Endodermal cell (in vitro differentiated cells): ENCODE measurements around the gene SGMS1. TPM values are rescaled to one million over a fixed set of nuclear protein-coding genes. Genes with fewer than 3 reads are reported as not detected.
A peak's percentile ranks its signal among the peaks of the same experiment; 100 is the strongest.
"Not testable (repeated sequence)": the region's sequence is repeated elsewhere in the genome, so short reads cannot be mapped to it uniquely, and the experiment has no call there.

Experiments
- DNase-seq: peaks from one replicate; pipeline ENCODE4 v3.0.0-alpha.2; 2017
- H3K27ac ChIP-seq: 2 replicates; pipeline ENCODE4 v1.5.1; 2013; ENCODE audit warnings: mild to moderate bottlenecking, low read depth, low read length, moderate library complexity
- H3K27me3 ChIP-seq: 2 replicates; pipeline ENCODE4 v1.6.1; 2013; ENCODE audit warnings: mild to moderate bottlenecking, low read length, moderate library complexity; ENCODE audit not compliant: insufficient read depth, control insufficient read depth, poor library complexity, severe bottlenecking
- H3K36me3 ChIP-seq: 2 replicates; pipeline ENCODE4 v1.7.0; 2013; ENCODE audit warnings: mild to moderate bottlenecking, low read length, moderate library complexity; ENCODE audit not compliant: control insufficient read depth, insufficient read depth
- H3K4me1 ChIP-seq: one replicate; pipeline ENCODE4 v1.7.0; 2013; ENCODE audit warnings: low read length; ENCODE audit not compliant: control insufficient read depth, insufficient read depth
- H3K4me3 ChIP-seq: 2 replicates; pipeline ENCODE4 v1.5.1; 2013; ENCODE audit warnings: mild to moderate bottlenecking, low read length, moderate library complexity
- H3K9ac ChIP-seq: 2 replicates; pipeline ENCODE4 v1.6.1; 2013; ENCODE audit warnings: mild to moderate bottlenecking, low read length, moderate library complexity; ENCODE audit not compliant: poor library complexity, severe bottlenecking; ENCODE audit errors: extremely low read depth
- H3K9me3 ChIP-seq: 2 replicates; pipeline ENCODE4 v1.6.1; 2013; ENCODE audit warnings: mild to moderate bottlenecking, low read length, moderate library complexity; ENCODE audit not compliant: control insufficient read depth
- H3K27ac Mint-ChIP-seq: 2 replicates; pipeline ENCODE4 v1.8.0; 2020; ENCODE audit warnings: mixed read lengths
- H3K27me3 Mint-ChIP-seq: 2 replicates; pipeline ENCODE4 v1.8.0; 2021; ENCODE audit warnings: mild to moderate bottlenecking, mixed read lengths; ENCODE audit not compliant: insufficient read depth
- H3K36me3 Mint-ChIP-seq: 2 replicates; pipeline ENCODE4 v1.8.0; 2020; ENCODE audit warnings: low read depth, mixed read lengths
- H3K4me1 Mint-ChIP-seq: 2 replicates; pipeline ENCODE4 v1.8.0; 2020; ENCODE audit warnings: mixed read lengths
- H3K4me3 Mint-ChIP-seq: 2 replicates; pipeline ENCODE4 v1.8.0; 2020; ENCODE audit warnings: mild to moderate bottlenecking, moderate library complexity, mixed read lengths
- H3K9me3 Mint-ChIP-seq: 2 replicates; pipeline ENCODE4 v1.8.0; 2020; ENCODE audit warnings: mild to moderate bottlenecking, mixed read lengths
- WGBS, 2 experiments: methylation state at CpG; one replicate each; pipeline versions ENCODE4 v1.1.5 to v1.1.7; 2013; ENCODE audit warnings: missing lambda C conversion rate in 2 of 2, mixed read lengths in 1 of 2; ENCODE audit not compliant: insufficient coverage in 1 of 2, insufficient read length in 1 of 2; 5-methylcytosine and 5-hydroxymethylcytosine counted together
- total RNA-seq, 2 donors: library from RNA; stranded (reverse); fragmentation: NEBNext Ultra II Directional in 1 of 2; extraction: Animal tissue kit (Norgen Biotek cat#: 25700) in 1 of 2; gene quantifications; 2 replicates in 1 of 2; 3 replicates in 1 of 2; pipeline ENCODE4 v1.2.1, GENCODE V29; 2021
- TF ChIP-seq, protein P1 (sequence below): fragments of 200-600 bp; sonication (generic); conservative IDR thresholded peaks from 2 replicates; pipeline ENCODE4 v1.5.0; 2021; ENCODE audit warnings: antibody characterized with exemption, mild to moderate bottlenecking

Gene SGMS1
- total RNA-seq, 2 donors from 2014 or later, result 12.0 to 14.3 TPM

DNA sequence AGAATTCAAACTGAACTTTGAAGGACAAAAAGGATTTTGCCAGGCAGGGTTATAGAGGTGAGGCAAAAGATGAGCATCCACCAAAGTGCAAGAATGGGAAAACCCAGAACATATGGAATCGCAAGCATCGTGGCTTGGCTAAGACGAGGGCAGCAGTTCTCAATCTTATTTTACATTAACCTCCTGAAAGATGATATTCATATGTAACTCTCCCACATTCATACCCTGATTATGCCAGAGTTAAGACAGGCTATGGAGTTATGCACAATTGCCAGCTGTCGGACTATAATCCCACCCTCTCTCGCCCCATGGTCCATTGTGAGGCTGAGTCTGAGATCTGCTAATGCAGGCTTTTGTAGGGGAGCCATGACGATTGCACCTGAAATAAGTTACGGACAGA lies 351.2 kb downstream of the SGMS1 start:
- Histone ChIP-seq H3K27me3 (peaks cover 13% of the 10 kb centered on the region), H3K4me3 (no peak overlapping the region), H3K36me3 (no peaks in the 10 kb centered on the region), H3K9ac (no peak overlapping the region), H3K27ac (no peak overlapping the region), H3K9me3 (no peaks in the 10 kb centered on the region), H3K4me1 (no peaks in the 10 kb centered on the region)
- Mint-ChIP-seq H3K9me3 (peaks cover 1% of the 10 kb centered on the region), H3K27me3 (peaks cover 7% of the 10 kb centered on the region), H3K27ac (no peak overlapping the region), H3K4me3 (no peak overlapping the region), H3K4me1 (no peaks in the 10 kb centered on the region), H3K36me3 (no peaks in the 10 kb centered on the region)
- no peak for DNase-seq
- 92 to 93% methylated on average over 6 to 7 of the region's 7 CpGs for WGBS, 2 experiments
- TF ChIP-seq, protein P1, sequence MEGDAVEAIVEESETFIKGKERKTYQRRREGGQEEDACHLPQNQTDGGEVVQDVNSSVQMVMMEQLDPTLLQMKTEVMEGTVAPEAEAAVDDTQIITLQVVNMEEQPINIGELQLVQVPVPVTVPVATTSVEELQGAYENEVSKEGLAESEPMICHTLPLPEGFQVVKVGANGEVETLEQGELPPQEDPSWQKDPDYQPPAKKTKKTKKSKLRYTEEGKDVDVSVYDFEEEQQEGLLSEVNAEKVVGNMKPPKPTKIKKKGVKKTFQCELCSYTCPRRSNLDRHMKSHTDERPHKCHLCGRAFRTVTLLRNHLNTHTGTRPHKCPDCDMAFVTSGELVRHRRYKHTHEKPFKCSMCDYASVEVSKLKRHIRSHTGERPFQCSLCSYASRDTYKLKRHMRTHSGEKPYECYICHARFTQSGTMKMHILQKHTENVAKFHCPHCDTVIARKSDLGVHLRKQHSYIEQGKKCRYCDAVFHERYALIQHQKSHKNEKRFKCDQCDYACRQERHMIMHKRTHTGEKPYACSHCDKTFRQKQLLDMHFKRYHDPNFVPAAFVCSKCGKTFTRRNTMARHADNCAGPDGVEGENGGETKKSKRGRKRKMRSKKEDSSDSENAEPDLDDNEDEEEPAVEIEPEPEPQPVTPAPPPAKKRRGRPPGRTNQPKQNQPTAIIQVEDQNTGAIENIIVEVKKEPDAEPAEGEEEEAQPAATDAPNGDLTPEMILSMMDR, result no peak

GRCh38 chr10:50271564-50272250 lies 352.0 kb downstream of the SGMS1 start:
- no peaks in the 10 kb centered on the region for H3K4me1 Mint-ChIP-seq
- Histone ChIP-seq H3K4me1 (no peaks in the 10 kb centered on the region), H3K27ac (no peak overlapping the region), H3K9ac (no peak overlapping the region), H3K4me3 (no peak overlapping the region), H3K36me3 (no peaks in the 10 kb centered on the region), H3K9me3 (no peaks in the 10 kb centered on the region), H3K27me3 (peaks cover 9% of the 10 kb centered on the region)
- no peak overlapping the region for H3K4me3 Mint-ChIP-seq
- peaks cover 1% of the 10 kb centered on the region for H3K9me3 Mint-ChIP-seq
- WGBS, 2 experiments, result 90 to 100% methylated on average over 1 to 3 of the region's 3 CpGs
- no peaks in the 10 kb centered on the region for H3K36me3 Mint-ChIP-seq
- H3K27ac Mint-ChIP-seq, result no peak overlapping the region
- peaks cover 11% of the 10 kb centered on the region for H3K27me3 Mint-ChIP-seq
- TF ChIP-seq, protein P1, result no peak
- no peak for DNase-seq

DNA sequence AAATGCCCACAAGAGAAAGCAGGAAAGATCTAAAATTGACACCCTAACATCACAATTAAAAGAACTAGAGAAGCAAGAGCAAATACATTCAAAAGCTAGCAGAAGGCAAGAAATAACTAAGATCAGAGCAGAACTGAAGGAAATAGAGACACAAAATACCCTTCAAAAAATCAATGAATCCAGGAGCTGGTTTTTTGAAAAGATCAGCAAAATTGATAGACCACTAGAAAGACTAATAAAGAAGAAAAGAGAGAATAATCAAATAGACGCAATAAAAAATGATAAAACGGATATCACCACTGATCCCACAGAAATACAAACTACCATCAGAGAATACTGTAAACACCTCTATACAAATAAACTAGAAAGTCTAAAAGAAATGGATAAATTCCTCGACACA lies 355.9 kb downstream of the SGMS1 start:
- DNase-seq, H3K27me3 ChIP-seq, H3K27ac Mint-ChIP-seq, H3K9ac ChIP-seq, H3K4me1 ChIP-seq, H3K36me3 Mint-ChIP-seq, H3K27ac ChIP-seq, H3K36me3 ChIP-seq, H3K4me1 Mint-ChIP-seq, H3K4me3 Mint-ChIP-seq, H3K9me3 ChIP-seq, H3K4me3 ChIP-seq: not testable (repeated sequence)
- no CpG with 5 or more reads among the region's 3 CpGs for WGBS, 2 experiments
- Mint-ChIP-seq H3K9me3 (peaks cover 21% of the 10 kb centered on the region), H3K27me3 (peaks cover 25% of the 10 kb centered on the region)

DNA sequence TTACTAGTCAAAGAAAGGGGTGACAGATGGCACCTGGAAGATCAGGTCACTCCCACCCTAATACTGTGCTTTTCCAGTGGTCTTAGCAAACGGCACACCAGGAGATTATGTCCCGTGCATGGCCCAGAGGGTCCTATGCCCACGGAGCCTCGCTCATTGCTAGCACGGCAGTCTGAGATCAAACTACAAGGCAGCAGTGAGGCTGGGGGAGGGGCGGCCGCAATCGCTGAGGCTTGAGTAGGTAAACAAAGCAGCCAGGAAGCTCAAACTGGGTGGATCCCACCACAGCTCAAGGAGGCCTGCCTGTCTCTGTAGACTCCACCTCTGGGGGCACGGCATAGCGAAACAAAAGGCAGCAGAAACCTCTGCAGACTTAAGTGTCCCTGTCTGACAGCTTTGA lies 361.1 kb downstream of the SGMS1 start:
- H3K4me3 ChIP-seq, H3K36me3 ChIP-seq, H3K36me3 Mint-ChIP-seq, H3K9ac ChIP-seq, H3K4me1 Mint-ChIP-seq, H3K27ac Mint-ChIP-seq, H3K9me3 ChIP-seq, H3K4me1 ChIP-seq, H3K27me3 ChIP-seq, H3K4me3 Mint-ChIP-seq, H3K27ac ChIP-seq: not testable (repeated sequence)
- Mint-ChIP-seq H3K9me3 (peaks cover 34% of the 10 kb centered on the region), H3K27me3 (peaks cover 21% of the 10 kb centered on the region)
- peak; percentile 47 for DNase-seq
- WGBS, 2 experiments, result 93 to 94% methylated on average over 4 to 10 of the region's 10 CpGs
